SK-N-SH (cell line): ENCODE data around the gene FAM120B. TPM values are rescaled to one million over a fixed set of nuclear protein-coding genes. Genes with fewer than 3 reads are reported as not detected.

Source experiments
- CTCF ChIA-PET: fragments of 300-600, 350-600 bp; formaldehyde crosslinking; extraction: SDS; loops from one replicate; lab custom pipeline; 2021; lab: Yijun Ruan, JAX
- POLR2A ChIA-PET: fragments of 350-600 bp; sonication (Branson Sonifier 250); formaldehyde crosslinking; extraction: SDS; loops from one replicate; lab custom pipeline; 2020; ENCODE audit warnings: antibody characterized with exemption, inconsistent platforms; lab: Yijun Ruan, JAX
- DNase-seq: peaks from one replicate; pipeline ENCODE4 v3.0.0; 2012
- H2AFZ ChIP-seq: fragments of 200-600 bp; sonication (generic); 2 replicates; pipeline ENCODE4 v1.8.1; 2016; ENCODE audit warnings: antibody characterized with exemption, mild to moderate bottlenecking, low read depth
- H3F3A ChIP-seq: fragments of 200-600 bp; sonication (generic); replicated peaks from 2 replicates; pipeline ENCODE3; 2016; ENCODE audit warnings: antibody characterized with exemption, mild to moderate bottlenecking; ENCODE audit not compliant: insufficient read depth
- H3K27ac ChIP-seq, 2 experiments: fragments of 200-500 bp in 1 of 2; fragments of 200-600 bp in 1 of 2; sonication (Bioruptor generic) in 1 of 2; sonication (generic), shearing (Covaris generic) in 1 of 2; 2 replicates each; pipeline versions ENCODE4 v1.5.1 to v1.6.1; 2014 to 2016; ENCODE audit warnings: low read depth in 2 of 2, inconsistent platforms in 1 of 2, low read length in 1 of 2, mild to moderate bottlenecking in 1 of 2, mixed read lengths in 1 of 2
- H3K27me3 ChIP-seq: fragments of 200-600 bp; sonication (generic), shearing (Covaris generic); 2 replicates; pipeline ENCODE4 v1.6.1; 2016; ENCODE audit warnings: mixed run types; ENCODE audit not compliant: insufficient read depth
- H3K36me3 ChIP-seq, 2 experiments: fragments of 200-500 bp in 1 of 2; fragments of 200-600 bp in 1 of 2; sonication (Bioruptor generic) in 1 of 2; sonication (generic) in 1 of 2; replicated peaks in 1 of 2; 2 replicates each; pipeline versions ENCODE3 to v1.5.1; 2014 to 2016; ENCODE audit warnings: low read length in 1 of 2, mild to moderate bottlenecking in 1 of 2; ENCODE audit not compliant: insufficient read depth in 2 of 2, control insufficient read depth in 1 of 2
- H3K4me1 ChIP-seq, 2 experiments: fragments of 200-500 bp in 1 of 2; fragments of 200-600 bp in 1 of 2; sonication (Bioruptor generic) in 1 of 2; sonication (generic), shearing (Covaris generic) in 1 of 2; 2 replicates each; pipeline versions ENCODE4 v1.5.1 to v1.6.1; 2014 to 2016; ENCODE audit warnings: low read depth in 1 of 2, low read length in 1 of 2, mixed run types in 1 of 2; ENCODE audit not compliant: insufficient read depth in 2 of 2, control insufficient read depth in 1 of 2
- H3K4me2 ChIP-seq: fragments of 200-600 bp; sonication (generic), shearing (Covaris generic); 2 replicates; pipeline ENCODE4 v1.6.1; 2017; ENCODE audit warnings: mixed run types
- H3K4me3 ChIP-seq, 2 experiments: fragments of 200-500 bp in 1 of 2; fragments of 200-600 bp in 1 of 2; sonication (Bioruptor generic) in 1 of 2; sonication (generic), shearing (Covaris generic) in 1 of 2; 2 replicates each; pipeline versions ENCODE4 v1.5.1 to v1.8.1; 2014 to 2016; ENCODE audit warnings: low read depth in 2 of 2, inconsistent platforms in 1 of 2, low read length in 1 of 2, mild to moderate bottlenecking in 1 of 2, mixed read lengths in 1 of 2, moderate library complexity in 1 of 2
- H3K79me2 ChIP-seq: fragments of 200-600 bp; sonication (generic); 2 replicates; pipeline ENCODE4 v1.8.1; 2017; ENCODE audit warnings: mild to moderate bottlenecking; ENCODE audit not compliant: insufficient read depth
- H3K9ac ChIP-seq: fragments of 200-600 bp; sonication (generic); 2 replicates; pipeline ENCODE4 v1.6.1; 2017; ENCODE audit warnings: mixed run types
- H3K9me2 ChIP-seq: fragments of 200-600 bp; sonication (generic); 2 replicates; pipeline ENCODE4 v1.6.1; 2017; ENCODE audit warnings: mixed run types
- H3K9me3 ChIP-seq: fragments of 200-600 bp; sonication (generic); 2 replicates; pipeline ENCODE4 v1.6.1; 2017; ENCODE audit warnings: mixed run types, mild to moderate bottlenecking, moderate library complexity
- H4K20me1 ChIP-seq: fragments of 200-600 bp; sonication (generic); 2 replicates; pipeline ENCODE4 v1.6.1; 2017; ENCODE audit warnings: mild to moderate bottlenecking, mixed run types; ENCODE audit not compliant: insufficient read depth
- EZH2phosphoT487 ChIP-seq: fragments of 200-600 bp; sonication (generic); IDR thresholded peaks from 2 replicates; pipeline ENCODE4 v1.6.1; 2017; ENCODE audit warnings: low read depth, mixed run types, mild to moderate bottlenecking, antibody characterized with exemption, moderate library complexity, borderline replicate concordance
- GATA2 ChIP-seq: sonication (generic); formaldehyde crosslinking; IDR thresholded peaks from 2 replicates; pipeline ENCODE4 v1.5.0; 2020; ENCODE audit warnings: mild to moderate bottlenecking, missing genetic modification reagents
- NRF1 ChIP-seq: IDR thresholded peaks from 2 replicates; pipeline ENCODE4 v1.6.1; 2012; ENCODE audit warnings: low read depth, mild to moderate bottlenecking, low read length
- RCOR1 ChIP-seq: fragments of 150-350 bp; IDR thresholded peaks from 2 replicates; pipeline ENCODE4 v1.6.1; 2017; ENCODE audit warnings: antibody characterized with exemption, low read length
- RFX5 ChIP-seq: IDR thresholded peaks from 2 replicates; pipeline ENCODE4 v1.6.1; 2012; ENCODE audit warnings: mild to moderate bottlenecking, improper control_type of control experiment, low read length
- SMC3 ChIP-seq: IDR thresholded peaks from 2 replicates; pipeline ENCODE4 v1.6.1; 2012; ENCODE audit warnings: low read depth, low read length, improper control_type of control experiment
- TEAD4 ChIP-seq: IDR thresholded peaks from 2 replicates; pipeline ENCODE4 v1.4.0; 2012; ENCODE audit warnings: mild to moderate bottlenecking, borderline replicate concordance; ENCODE audit not compliant: insufficient read depth
- WGBS: methylation state at CpG from one replicate; pipeline ENCODE4 v1.1.6; 2017; ENCODE audit warnings: low lambda C conversion rate; 5-methylcytosine and 5-hydroxymethylcytosine counted together
- polyA plus RNA-seq, 3 experiments: library from polyadenylated mRNA; depleted of rRNA; stranded (reverse); fragments of >200 nt; gene quantifications; 2 replicates each; pipeline ENCODE4 v1.2.3, GENCODE V29; 2012
- TF ChIP-seq, protein P1 (sequence below): IDR thresholded peaks from 2 replicates; pipeline ENCODE4 v1.6.1; 2012; ENCODE audit warnings: mild to moderate bottlenecking, low read depth, low read length, moderate library complexity
- TF ChIP-seq, protein P2 (sequence below): IDR thresholded peaks from 2 replicates; pipeline ENCODE4 v1.4.0; 2012; ENCODE audit warnings: low read depth

Gene FAM120B
- polyA plus RNA-seq, 1 of the 3 experiments (the other 2 are of a cell fraction) = 7.7 TPM

DNA sequence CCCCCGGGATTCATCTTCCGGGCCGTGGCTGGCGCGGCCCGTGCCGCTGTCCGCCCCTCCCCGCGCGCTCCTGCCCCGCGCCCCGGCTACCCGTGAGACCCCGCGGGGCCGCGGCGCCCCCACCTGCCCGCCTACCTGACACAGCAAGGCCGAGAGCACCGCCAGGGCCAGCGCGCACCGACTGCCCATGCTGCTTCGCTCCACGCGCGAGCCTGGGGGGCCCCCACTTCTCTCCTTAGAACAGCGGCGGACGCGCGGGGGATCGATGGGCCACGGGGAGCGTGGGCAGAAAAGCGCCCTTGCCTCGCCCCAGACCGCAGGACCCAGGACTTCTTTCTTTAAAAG, 16.6 kb upstream of the FAM120B start:
- Histone ChIP-seq H3F3A (peaks cover 11% of the 10 kb centered on the region), H3K4me1 (peaks cover 0 to 34% of the 10 kb centered on the region in 2 experiments; a peak in 2 of 4 replicates), H3K79me2 (no peaks in the 10 kb centered on the region), H3K27me3 (peaks cover 80% of the 10 kb centered on the region), H3K27ac (no peak overlapping the region), H2AFZ (peak overlapping the region; percentile 90), H3K9me2 (no peaks in the 10 kb centered on the region), H4K20me1 (no peaks in the 10 kb centered on the region), H3K4me3 (peak overlapping the region; percentile 54 to 72), H3K4me2 (peak overlapping the region; percentile 94), H3K9ac (peak overlapping the region; percentile 31; the same call in 1 of the 2 replicates), H3K36me3 (no peaks in the 10 kb centered on the region), H3K9me3 (no peaks in the 10 kb centered on the region)
- TF ChIP-seq RCOR1 (no peak), RFX5 (no peak), EZH2phosphoT487 (0 out of 2 replicates have a peak, but pooled peaks have one; percentile 44), SMC3 (no peak), TEAD4 (no peak), GATA2 (CRISPR knock-in tag) (no peak)
- TF ChIP-seq, protein P1, sequence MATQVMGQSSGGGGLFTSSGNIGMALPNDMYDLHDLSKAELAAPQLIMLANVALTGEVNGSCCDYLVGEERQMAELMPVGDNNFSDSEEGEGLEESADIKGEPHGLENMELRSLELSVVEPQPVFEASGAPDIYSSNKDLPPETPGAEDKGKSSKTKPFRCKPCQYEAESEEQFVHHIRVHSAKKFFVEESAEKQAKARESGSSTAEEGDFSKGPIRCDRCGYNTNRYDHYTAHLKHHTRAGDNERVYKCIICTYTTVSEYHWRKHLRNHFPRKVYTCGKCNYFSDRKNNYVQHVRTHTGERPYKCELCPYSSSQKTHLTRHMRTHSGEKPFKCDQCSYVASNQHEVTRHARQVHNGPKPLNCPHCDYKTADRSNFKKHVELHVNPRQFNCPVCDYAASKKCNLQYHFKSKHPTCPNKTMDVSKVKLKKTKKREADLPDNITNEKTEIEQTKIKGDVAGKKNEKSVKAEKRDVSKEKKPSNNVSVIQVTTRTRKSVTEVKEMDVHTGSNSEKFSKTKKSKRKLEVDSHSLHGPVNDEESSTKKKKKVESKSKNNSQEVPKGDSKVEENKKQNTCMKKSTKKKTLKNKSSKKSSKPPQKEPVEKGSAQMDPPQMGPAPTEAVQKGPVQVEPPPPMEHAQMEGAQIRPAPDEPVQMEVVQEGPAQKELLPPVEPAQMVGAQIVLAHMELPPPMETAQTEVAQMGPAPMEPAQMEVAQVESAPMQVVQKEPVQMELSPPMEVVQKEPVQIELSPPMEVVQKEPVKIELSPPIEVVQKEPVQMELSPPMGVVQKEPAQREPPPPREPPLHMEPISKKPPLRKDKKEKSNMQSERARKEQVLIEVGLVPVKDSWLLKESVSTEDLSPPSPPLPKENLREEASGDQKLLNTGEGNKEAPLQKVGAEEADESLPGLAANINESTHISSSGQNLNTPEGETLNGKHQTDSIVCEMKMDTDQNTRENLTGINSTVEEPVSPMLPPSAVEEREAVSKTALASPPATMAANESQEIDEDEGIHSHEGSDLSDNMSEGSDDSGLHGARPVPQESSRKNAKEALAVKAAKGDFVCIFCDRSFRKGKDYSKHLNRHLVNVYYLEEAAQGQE = no peak
- TF ChIP-seq, protein P2, sequence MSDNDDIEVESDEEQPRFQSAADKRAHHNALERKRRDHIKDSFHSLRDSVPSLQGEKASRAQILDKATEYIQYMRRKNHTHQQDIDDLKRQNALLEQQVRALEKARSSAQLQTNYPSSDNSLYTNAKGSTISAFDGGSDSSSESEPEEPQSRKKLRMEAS = no peak
- ChIA-PET CTCF (interaction anchor here (0.6 to 6.3 kb wide), 5 partner anchors 17 to 500 kb away, joined by 3 to 60 read pairs (median 13); partner anchors contain the start of gene FAM120B), POLR2A (no interaction called here)
- WGBS = 2% methylated on average over 12 of the region's 41 CpGs
- no peak for DNase-seq

DNA sequence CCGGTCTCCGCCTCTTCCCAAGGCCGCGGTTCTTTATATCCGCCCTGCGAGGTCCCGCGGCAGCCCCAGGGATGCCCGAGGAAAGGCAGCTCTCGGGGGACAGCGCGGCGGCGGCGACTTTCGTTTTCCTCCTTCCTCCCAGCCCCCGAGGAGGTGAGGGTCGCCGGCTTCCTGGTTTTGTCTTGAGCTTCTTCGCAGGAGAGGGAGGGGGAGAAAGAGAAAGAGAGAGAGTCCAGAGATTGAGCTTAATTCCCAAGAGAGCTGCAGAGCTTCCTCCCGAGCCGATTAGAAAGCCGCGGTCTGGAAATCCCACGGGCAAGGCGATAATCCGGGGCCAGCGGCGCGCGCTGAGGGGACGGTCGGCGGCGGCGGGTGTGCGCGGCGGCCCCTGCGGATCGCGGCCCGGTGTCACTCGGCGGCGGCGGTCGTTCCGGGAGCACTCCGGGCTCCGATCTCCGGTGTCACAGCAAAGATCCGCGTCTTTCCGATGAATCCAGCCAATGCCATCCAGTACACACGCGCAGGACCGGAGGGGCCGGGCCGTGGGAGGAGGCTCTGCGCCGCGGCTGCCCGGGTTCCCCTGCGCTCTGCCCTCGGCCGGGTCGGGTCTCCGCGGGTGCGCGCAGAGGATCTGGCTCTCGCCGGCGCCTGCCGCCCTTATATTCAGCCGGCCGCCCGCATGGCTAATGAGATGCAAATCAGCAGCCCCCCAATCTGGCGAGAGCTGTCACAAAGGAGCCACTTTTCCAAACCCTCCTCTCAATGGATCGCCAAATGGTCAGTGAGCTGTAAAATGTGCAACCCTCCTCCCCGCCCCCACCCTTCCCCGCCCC, 16.0 kb upstream of the FAM120B start, which contains the start of gene DLL1:
Gene DLL1, minus strand, starts transcription at position 783 of the 833 bp plus-strand sequence. CDS start 939 bp downstream, outside the sequence.
- TF ChIP-seq NRF1 = peak; percentile 23; the same call in 1 of the 2 replicates
- no peak for TF ChIP-seq RCOR1
- peak; percentile 74 for DNase-seq
- WGBS = under 1% methylated on average over 44 of the region's 83 CpGs
- ChIA-PET POLR2A (no interaction called here), CTCF (interaction anchor here (0.7 to 6.3 kb wide), 4 partner anchors 340 to 501 kb away, joined by 3 to 60 read pairs (median 20); no protein-coding TSS in a partner anchor)
- H4K20me1 ChIP-seq = no peaks in the 10 kb centered on the region
- H3K4me3 ChIP-seq = peak within 1 kb of the TSS; percentile 54 to 72
- peaks cover 0 to 33% of the 10 kb centered on the region in 2 experiments; a peak in 2 of 4 replicates for H3K4me1 ChIP-seq
- H3K9me2 ChIP-seq = no peaks in the 10 kb centered on the region
- H3K4me2 ChIP-seq = peak within 1 kb of the TSS; percentile 94
- no peak within 1 kb of the TSS for H3K27ac ChIP-seq
- no peaks in the 10 kb centered on the region for H3K79me2 ChIP-seq
- H3F3A ChIP-seq = peaks cover 14% of the 10 kb centered on the region
- H3K36me3 ChIP-seq = no peaks in the 10 kb centered on the region
- H3K27me3 ChIP-seq = peaks cover 86% of the 10 kb centered on the region
- H3K9me3 ChIP-seq = no peaks in the 10 kb centered on the region
- H3K9ac ChIP-seq = peak within 1 kb of the TSS; percentile 31; the same call in 1 of the 2 replicates
- peak within 1 kb of the TSS; percentile 90 for H2AFZ ChIP-seq
